Stimulated activated CD8-positive, alpha-beta memory T cell treated with anti-CD3 and anti-CD28 coated beads, Interleukin-15, amount 100 ng/mL, for 48 hours (primary cell): ENCODE measurements around the gene NME1.

Experiments
- DNase-seq, 2 donors: peaks; one replicate each; pipeline ENCODE4 v3.0.0-alpha.2; 2020; ENCODE audit warnings: low read depth in 2 of 2

The NME1 gene

GRCh38 chr17:51189162-51189561 lies 35.8 kb downstream of the NME1 start:
- no peak for DNase-seq

- no peak for DNase-seq
Observed at GRCh38 chr17:51189628-51190027, 36.3 kb downstream of the NME1 start.

- no peak for DNase-seq
Observed at GRCh38 chr17:51191895-51192294, 38.5 kb downstream of the NME1 start.

DNA sequence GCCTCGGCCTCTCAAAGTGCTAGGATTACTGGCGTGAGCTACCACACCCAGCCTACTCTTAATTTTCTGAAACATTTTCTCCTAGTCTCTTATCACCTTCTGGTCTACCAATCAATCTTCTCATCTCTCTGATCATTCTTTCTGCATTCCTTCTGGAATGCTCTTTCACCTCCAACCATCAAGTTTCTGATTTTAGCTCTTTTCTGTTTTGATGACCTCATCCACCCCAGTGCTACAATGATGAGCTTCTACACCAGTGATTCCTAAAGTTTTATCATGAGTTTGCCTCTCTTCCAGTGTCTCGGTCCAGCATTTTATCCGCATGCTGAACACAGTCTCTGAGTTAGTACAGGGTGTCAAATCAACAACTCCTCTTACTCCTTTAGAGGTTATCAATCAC lies 44.4 kb downstream of the NME1 start:
- DNase-seq: no peak

DNA sequence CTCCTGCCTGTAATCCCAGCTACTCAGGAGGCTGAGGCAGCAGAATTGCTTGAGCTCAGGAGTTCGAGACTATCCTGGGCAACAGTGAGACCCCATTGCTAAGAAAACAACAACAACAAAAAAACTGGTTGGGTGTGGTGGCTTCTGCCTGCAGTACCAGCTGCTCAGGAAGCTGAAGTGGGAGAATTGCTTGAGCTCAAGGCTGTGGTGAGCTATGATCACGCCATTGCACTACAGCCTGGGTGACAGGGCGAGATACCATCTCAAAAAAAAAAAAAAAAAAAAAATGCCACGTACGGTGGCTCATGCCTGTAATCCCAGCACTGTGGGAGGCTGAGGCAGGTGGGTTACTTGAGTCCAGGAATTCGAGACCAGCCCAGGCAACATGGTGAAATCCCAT lies 46.9 kb downstream of the NME1 start:
- DNase-seq: no peak

GRCh38 chr17:51200846-51201245 lies 47.5 kb downstream of the NME1 start:
- DNase-seq: no peak

- DNase-seq: no peak
Observed at GRCh38 chr17:51203838-51204237, 50.5 kb downstream of the NME1 start.
